Activated CD4-positive, alpha-beta T cell treated with anti-CD3 and anti-CD28 coated beads, Interleukin-10, Interleukin-2, amounts not matched to agents 100 ng/mL and 50 ng/mL, durations not matched to agents 16 hours and 8 hours (primary cell): Measurements from ENCODE around the gene MSH3.
A peak's percentile ranks its signal among the peaks of the same experiment; 100 is the strongest.
"Not testable (repeated sequence)": the region's sequence is repeated elsewhere in the genome, so short reads cannot be mapped to it uniquely, and the experiment has no call there.

Source experiments
- DNase-seq: peaks from one replicate; pipeline ENCODE4 v3.0.0-alpha.2; 2020

The MSH3 gene

DNA sequence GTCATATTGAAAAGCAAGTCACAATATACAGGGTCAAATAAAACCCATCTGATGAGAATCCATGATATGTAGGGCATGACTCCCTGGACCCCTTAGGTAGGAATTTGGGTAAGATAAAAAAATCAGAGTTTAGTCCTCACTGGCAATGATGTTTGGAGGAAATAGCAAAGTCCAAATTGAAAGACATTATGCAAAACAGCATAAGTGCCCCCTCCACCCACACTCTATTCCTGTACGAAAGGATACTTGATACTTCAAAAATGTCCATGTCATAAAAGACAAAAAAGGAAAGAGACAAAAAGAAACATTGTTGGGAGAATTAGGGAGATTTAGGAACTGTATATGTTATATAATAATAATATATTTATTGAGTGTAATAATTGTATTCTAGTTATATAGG, 209.7 kb downstream of the MSH3 start:
- DNase-seq = no peak

DNA sequence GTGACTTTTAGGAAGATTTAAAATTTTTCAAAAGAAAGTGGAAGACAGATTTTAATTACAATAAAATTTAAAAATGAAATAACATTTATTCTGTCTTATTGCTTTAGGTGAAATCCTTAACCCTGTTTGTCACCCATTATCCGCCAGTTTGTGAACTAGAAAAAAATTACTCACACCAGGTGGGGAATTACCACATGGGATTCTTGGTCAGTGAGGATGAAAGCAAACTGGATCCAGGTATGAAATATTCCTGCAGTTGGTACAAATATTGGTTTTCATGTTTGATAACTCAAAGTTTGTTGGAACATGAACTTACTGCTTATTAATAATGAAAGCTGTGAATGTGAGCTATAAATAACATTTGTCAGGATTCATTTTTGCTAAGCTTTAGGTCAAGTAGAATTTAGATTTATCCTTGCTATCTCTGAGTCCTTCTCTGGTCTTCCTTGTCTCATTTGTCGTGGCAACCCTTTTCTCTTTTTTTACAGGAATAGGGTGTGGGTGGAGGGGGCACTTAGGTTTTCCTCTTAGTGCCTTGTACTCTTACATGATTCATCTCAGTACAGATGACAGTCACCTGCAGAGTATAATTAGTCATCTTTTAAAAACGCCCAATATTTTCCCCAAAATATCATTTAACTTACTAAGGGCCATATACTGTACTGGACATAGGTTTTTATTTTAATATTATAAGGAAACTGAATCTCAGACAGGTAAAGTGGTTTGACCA, 210.4 kb downstream of the MSH3 start:
- peak; percentile 78 for DNase-seq

DNA sequence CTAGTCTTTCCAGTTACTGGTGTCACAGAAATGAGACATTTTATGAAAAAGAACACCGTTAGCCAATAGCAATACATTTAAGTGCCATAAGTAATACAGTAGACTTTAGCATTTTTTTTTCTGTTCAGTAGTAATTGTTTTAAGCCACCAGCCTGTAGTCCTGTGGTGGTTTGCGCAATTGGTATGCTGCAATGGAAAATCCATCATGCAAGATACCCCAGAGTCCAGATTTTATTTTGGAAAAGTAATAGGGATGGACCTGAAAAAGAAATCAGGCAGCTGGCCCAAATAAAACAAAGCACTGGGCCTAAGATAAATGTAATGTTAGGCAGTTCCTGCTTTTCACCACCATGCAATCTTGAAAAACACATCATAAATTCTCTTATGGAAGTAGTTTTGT, 211.1 kb downstream of the MSH3 start:
- no peak for DNase-seq

DNA sequence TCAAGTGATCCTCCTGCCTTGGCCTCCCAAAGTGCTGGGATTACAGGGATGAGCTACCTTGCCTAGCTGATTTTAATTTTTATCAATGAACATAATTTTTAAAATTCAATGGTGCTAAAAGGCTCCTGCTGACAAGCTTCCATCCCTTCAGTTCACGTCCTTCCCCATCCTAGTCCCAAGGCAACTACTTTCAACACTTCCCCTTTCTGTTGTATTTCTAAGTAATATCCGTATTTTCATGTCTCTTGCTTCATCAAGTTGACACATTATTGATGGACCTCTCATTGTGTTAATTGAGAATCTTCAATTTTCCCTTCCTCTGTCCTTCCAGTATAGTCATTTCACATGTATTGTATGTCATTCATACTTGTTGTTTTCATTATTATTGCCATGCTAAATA, 211.9 kb downstream of the MSH3 start:
- peak; percentile 9 for DNase-seq

DNA sequence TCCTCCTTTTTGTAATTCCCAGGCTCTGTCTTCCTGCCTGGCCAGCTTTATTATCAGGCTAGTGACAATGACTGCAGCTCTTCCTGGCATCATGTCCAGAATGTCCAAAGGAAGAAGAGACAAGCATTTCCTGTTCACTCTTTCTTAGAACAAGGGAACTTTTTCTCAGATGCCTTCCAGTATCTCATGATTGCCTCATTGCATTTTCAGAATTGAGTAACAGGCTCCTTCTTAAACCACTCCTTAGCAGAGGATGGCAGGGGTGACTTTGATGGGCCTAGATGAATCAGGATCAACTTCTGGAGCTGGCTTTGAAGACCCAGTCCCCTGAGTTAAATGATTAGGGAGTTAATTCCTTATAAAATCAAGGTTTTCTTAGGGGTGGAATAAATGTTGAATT, 212.8 kb downstream of the MSH3 start:
- peak; percentile 82 for DNase-seq

DNA sequence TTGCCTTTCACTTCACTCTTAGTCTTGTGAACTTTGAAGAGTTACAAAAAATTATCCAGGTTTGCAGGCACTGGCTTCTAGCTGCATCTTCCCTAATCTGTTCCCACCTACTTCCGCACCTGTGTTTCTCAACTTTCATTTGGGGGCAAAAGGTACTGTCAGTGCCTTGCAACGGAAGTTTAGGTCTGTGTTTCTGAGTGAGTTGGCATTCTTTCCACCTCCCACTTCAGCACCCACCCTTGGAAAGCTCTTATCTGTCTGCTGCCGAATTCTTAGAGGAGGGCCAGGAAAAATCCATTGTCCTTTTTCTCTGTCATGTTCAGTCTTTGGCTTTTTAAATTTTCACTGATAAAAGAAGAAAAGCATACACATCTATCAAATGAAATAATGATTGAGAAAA, 216.0 kb downstream of the MSH3 start:
- no peak for DNase-seq

DNA sequence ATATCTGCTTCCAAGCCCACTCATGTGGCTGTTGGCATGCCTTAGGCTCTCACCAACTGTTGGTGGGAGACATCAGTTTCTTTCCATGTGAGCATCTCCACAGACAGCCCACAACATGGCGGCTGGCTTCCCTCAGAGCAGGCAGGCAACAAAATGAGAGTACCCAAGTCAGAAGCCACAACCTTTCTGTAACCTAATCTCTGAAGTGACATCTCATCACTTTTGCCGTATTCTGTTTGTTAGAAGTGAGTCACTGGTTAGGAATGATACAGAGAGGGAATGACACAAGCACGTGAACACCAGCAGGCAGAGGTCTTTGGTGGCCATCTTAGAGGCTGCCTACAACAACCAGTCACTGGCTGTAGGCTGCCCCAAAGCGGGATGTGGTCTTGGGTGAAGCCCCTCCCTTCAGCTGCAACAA, 217.1 kb downstream of the MSH3 start:
- peak; percentile 87 for DNase-seq

DNA sequence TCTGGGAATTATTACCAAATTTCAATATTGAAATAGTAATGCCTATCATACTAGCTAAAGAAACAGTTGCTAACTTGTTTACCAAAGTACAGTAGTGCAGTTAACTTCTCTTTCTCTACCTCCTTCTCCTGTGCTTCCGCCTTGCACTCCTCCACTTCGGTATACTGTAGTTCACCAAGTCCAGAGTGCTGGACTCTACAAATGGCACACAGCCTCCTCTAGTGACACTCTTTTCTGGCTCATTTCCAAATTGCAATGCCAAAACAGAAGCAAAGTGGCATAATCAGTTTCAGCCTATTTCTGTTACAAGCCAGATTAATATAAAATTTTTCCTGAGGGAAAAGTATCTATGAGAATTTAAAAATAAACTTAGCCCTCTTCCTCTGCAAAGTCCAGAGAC, 219.7 kb downstream of the MSH3 start:
- DNase-seq = no peak

DNA sequence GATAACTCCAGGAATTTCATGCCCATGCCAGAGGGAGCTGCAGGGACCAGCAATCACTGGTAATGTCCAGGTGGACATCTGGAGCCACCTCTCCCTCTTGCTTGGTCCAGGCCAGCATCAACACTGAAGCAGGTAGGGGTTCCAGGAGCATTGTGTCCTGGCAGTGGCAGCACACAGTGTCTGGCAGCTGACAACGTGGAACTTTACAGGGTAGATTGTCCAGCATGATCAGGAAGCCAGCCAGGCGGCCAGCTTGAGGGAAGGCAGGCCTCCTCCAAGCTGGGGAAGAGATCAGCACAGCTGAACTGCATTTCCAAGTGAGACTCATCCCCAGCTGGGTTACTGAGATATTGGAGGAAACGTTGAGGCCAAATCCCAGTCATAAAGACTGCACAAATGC, 223.1 kb downstream of the MSH3 start:
- no peak for DNase-seq

DNA sequence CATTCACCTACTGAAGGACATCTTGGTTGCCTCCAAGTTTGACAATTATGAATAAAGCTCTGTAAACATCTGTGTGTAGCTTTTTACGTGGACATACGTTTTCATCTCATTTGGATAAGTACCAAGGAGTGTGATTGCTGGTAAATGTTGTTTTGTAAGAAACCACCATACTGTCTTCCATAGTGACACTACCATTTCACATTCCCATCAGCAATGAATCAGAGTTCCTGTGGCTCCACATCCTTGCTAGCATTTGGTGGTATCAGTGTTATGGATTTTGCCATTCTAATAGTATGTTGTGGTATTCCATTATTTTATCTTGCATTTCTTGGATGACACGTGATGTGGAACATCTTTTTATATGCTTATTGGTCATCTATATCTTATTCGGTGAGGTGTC, 227.3 kb downstream of the MSH3 start:
- no peak for DNase-seq

DNA sequence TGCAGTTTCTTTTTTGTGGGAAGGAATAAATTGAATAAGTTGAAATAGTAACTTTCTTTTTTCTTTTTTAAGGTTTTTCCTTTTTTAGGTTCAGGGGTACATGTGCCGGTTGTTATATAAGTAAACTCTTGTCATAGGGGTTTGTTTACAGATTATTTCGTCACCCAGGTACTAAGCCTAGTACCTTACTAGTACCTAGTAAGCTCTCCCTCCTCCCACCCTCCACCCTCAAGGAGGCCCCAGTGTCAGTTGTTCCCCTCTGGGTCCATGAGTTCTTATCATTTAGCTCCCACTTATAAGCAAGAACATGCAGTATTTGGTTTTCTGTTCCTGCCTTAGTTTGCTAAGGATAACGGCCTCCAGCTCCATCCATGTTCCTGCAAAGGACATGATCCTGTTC, 228.9 kb downstream of the MSH3 start:
- not testable (repeated sequence) for DNase-seq

DNA sequence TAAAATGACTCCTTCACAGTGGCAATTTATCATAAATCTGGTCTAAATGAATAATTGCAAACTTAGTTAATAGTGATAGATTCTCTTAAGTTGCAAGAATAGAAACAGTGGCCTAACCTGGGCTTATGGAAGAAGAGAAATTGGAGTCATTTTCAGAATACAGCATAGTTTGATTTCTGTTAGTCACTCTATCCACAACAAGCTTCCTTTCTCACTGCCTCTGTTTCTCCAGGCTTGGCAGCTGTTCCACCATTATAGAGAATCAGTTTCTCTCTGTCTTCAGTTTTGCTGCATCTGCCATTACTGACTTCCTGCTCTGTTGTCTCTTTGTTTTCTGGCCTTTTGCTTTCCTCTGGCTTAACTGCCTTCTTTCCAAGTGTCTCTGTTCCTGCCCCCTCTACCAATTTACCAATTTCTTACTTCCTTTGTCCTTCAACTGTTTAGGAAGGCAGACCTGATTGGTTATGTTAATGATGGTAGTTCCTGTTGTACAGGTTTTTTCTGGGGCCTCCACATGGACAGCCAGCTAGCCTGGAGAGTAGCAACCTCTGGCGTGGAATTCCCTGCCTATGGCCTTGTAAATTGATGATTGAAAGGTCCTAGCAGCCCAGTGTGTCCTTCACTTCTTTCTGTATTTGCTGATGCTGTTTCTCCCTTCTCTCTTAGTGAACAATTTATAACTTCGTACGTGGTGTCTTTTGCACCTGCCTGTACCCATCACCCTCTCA, 229.8 kb downstream of the MSH3 start:
- DNase-seq = no peak

DNA sequence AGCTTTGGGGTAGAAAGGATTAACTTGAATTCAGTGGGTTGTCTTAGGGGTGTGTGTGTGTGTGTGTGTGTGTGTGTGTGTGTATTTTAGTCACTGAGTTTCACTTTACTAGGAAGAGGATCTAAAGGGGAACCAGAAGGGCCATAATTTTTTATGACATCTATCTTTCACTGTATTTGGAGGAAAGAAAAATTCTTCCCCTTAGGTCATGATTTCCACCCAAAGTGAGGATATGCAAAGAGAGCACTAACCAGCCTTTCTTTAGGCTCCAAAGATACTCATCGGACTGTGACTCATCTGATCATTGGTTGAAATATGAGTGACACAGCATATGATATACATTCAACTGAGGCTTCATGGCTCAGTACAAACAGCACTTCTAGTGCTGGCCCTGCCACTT, 230.5 kb downstream of the MSH3 start:
- DNase-seq = peak; percentile 41

DNA sequence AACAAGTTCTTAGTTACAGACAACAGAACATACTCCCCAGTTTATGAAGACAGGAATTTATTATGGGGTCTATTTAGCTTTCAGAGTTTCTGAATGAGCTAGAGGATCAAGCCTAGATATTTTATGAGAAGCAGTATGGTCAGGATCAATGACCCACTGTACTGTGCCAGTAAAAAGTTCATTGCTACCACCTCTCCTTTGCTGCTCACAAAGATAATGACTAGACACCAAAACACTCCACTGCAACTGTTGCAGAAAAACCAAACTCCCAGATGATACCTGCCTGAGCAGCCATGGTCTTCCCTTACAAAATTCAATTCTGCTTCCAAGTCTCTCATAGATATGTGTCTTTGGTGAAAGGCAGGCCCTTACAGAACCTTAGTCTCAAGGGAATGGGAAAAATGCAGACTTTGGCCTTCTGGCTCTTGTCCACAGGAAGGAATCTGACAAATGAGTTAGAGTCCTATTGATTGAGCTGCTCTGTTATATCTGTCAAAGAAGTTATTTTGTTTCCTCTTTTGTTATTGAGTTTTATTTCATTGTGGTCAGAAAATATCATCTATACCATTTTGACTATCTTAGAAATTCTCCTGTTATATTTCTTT, 231.0 kb downstream of the MSH3 start:
- DNase-seq = no peak

DNA sequence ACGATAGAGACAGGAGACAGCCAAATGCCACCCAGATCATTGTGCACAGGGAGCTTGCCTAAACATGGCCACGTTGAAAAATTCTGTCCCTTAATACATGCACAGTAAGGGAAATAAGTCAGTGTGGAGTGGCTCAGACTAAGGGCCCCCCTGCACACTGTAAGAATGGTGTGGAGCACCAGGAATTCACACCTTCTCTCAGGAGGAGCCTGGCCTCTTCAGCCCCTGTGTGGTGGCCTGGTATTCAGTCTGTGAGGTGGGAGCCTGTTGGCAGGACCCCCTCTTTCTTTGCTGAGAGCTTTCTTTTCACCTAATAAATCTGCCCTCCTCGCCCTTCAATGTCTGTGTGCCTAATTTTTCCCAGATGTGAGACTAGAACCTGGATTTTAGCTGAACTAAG, 239.6 kb downstream of the MSH3 start:
- no peak for DNase-seq

DNA sequence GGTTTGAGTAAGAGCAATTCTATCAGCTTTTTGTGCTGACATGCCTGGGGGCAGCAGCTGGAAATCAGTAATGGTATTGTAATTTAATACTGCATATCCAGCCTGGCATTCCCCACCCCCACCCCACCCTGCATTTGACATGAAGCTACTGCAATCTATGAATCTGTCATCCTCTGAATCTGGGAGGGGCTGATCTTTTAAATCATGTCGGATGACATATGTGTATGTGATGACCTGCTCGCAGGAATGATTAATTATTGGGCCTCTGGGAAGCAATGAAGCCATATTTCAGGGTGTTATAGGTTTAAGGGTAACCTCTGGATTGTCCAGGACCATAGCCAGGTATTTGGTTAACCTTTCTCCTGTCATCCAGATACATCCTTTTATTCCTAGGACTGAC, 241.1 kb downstream of the MSH3 start:
- DNase-seq = no peak

DNA sequence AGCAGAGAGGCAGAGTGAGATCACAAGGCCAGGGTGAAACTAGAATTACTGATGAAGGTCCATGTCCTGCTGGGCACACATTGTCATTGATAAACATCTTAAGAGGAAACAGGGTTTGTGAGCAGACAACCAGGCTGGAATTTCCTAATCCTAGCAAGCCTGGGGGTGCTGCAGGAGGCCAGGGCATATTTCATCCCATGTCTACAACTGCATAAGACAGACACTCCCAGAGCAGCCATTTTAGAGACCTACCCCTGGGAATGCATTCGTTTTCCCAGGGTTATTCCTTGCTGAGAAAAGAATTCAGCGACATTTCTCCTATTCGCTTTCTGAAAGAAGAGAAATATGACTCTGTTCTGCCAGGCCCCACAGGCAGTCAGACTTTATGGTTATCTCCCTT, 248.2 kb downstream of the MSH3 start:
- not testable (repeated sequence) for DNase-seq

DNA sequence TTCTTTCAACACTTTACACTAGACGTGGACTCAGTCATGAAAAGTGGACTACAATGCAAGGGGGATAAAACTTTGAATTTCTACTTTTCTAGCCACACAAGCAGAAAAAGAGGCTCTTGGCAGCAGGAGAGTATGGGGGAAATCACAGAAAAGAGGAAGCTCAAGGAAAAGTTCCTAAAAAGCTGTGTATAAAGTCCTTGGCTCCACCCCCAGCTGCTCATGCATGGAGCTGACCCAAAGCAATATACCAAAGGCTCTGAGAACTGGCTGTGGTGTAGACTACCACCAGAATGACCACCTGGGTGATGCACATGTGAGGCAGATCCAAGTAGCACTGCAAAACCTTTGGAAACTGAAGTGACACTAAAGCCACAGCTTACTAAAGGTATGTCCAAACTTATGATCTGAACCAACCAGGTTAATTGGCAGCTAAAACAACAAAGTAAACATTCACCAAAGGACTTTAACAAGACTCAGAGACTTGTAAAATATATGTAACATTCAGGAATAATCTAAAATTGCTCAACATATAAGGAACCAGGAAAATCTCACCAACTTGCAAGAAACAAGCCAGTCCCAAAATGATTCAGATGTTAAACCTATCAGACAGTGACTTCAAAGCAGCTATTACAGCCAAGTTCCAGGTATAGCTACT, 250.2 kb downstream of the MSH3 start:
- DNase-seq = no peak

DNA sequence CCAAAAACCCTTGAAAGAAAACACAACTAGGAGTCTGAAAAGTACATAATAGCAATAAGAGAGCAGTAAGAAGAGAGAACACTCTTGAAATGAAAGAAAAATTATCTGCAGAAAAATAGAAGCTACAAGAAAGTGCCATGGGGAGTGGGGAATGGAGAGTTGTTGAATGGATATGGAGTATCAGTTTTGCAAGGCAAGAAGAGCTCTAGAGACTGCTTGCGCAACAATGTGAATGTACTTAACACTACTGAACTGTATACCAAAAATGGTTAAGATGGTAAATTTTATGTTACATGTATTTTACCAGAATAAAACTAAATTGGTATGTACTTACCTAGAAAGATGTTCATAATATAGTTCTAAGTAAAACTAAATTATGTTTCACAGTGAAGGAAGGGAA, 251.0 kb downstream of the MSH3 start:
- no peak for DNase-seq

DNA sequence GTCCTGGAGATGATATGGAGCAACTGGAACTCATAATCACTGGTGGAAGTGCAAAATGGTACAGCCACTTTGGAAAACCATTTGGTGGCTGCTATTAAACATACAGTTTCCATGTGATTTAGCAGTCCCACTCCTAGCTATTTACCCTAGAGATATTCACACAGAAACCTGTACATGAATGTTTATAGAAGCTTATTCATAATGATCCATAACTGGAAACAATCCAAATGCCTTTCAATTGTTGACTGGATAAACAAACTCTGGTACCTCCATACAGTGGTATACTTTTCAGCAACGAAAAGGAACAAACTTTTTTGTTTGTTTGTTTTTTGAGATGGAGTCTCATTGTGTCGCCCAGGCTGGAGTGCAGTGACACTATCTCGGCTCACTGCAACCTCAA, 258.0 kb downstream of the MSH3 start:
- DNase-seq = no peak

DNA sequence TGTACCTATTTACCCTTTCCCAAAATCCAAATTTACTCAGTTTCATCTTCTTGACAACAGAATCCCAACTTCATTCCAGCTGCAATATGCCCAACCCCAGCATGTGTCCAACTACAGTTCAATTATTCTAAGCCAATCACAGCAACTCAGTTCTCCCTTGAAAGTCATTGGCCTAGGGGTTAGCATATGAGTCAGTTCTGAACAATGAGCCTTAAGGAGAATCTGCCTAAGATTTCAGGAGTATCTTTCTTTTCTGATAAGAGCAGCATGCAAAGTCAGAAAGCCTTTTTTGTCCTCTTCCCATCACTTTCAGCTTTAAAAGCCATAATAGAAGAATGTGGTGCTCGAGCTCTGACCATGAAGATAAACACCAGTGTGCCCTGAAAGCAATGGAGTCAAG, 261.3 kb downstream of the MSH3 start:
- no peak for DNase-seq

DNA sequence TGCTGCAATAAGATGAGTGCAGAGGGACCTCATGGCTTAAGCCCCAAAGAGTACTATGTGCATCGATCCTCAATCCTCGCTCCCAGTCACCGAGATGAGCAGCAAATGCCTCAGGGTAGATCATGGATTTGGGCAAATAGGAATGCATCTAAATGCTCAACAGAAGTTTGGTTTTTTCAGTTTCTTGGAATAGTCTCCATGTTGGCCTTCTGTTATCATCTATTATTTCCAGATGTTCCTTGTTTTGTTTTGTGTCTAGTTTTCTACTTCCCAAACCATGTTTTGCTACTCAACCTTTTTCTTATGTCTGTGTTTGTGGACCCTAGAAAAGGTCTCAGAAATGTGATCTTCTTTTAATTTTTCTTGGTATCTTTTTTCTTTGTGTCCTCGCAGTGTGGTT, 262.2 kb downstream of the MSH3 start:
- no peak for DNase-seq

DNA sequence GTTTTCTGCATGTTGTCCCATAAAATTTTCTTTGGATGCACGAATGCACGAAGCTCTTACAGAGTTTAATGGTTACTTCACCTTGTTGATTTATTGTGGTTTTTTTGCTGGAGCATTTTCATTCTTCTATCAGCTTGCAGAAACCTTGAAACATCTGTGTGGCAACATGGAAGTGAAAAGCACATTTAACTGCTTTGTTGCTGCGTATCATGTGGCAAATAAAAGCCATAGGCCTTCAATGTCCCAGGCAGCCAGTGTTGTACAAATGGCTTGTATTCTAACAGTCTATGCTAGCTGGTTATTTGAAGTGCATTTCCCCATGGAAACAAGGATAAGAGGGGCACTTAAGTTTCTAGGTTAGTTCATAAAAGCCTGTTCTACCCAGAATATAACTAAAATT, 263.2 kb downstream of the MSH3 start:
- no peak for DNase-seq

DNA sequence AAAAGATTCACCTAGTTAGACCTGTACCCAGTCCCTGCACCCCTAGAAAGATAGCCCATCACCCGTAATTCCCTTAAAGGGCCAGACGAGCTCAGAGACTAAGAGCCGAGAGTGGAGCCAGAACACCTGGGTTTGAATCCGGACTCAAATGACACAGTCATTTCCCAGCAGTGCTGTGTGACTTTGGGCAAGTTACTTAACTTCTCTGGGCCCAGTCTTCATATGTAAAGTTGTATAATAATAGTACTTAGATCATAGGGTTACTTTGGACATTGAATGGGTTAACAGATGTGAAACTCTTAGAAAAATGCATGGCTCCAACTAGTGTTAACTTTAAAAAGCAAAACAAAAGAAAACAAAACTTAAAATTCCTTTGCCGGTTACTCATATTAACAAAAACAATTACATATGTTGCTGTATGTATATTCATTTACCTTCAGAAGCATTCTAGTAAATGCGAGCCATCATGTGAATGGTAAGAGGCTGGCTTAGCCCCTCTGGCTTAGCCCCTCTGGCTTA, 265.3 kb downstream of the MSH3 start:
- no peak for DNase-seq
